HEK293T (cell line): ENCODE measurements around the gene HBA1.
"Not testable (repeated sequence)": the region's sequence is repeated elsewhere in the genome, so short reads cannot be mapped to it uniquely, and the experiment has no call there.

Experiments used
- ARNT ChIP-seq: fragments of 450-650 bp; IDR thresholded peaks from 2 replicates; pipeline ENCODE4 v1.6.1; 2017; ENCODE audit warnings: mild to moderate bottlenecking
- BHLHE40 ChIP-seq: fragments of 450-650 bp; IDR thresholded peaks from 2 replicates; pipeline ENCODE4 v1.6.1; 2016; ENCODE audit warnings: mild to moderate bottlenecking, moderate library complexity, borderline replicate concordance
- CTBP1 ChIP-seq: fragments of 450-650 bp; IDR thresholded peaks from 2 replicates; pipeline ENCODE4 v1.6.1; 2016; ENCODE audit warnings: borderline replicate concordance
- ELF4 ChIP-seq: fragments of 450-650 bp; IDR thresholded peaks from 2 replicates; pipeline ENCODE4 v1.6.1; 2017; ENCODE audit warnings: antibody characterized with exemption
- FOXM1 ChIP-seq: fragments of 450-650 bp; IDR thresholded peaks from 2 replicates; pipeline ENCODE4 v1.6.1; 2017; ENCODE audit warnings: mild to moderate bottlenecking, borderline replicate concordance
- HDGF ChIP-seq: fragments of 450-650 bp; IDR thresholded peaks from 2 replicates; pipeline ENCODE4 v1.6.1; 2017; ENCODE audit warnings: antibody characterized with exemption, borderline replicate concordance
- LEF1 ChIP-seq: fragments of 450-650 bp; IDR thresholded peaks from 2 replicates; pipeline ENCODE4 v1.6.1; 2017; ENCODE audit warnings: mild to moderate bottlenecking, borderline replicate concordance
- NFRKB ChIP-seq: fragments of 450-650 bp; IDR thresholded peaks from 2 replicates; pipeline ENCODE4 v1.6.1; 2016; ENCODE audit warnings: mild to moderate bottlenecking, moderate library complexity
- SP1 ChIP-seq: fragments of 450-650 bp; IDR thresholded peaks from 2 replicates; pipeline ENCODE4 v1.6.1; 2017
- SUZ12 ChIP-seq: fragments of 450-650 bp; IDR thresholded peaks from 2 replicates; pipeline ENCODE4 v1.6.1; 2016; ENCODE audit warnings: mild to moderate bottlenecking
- TARDBP ChIP-seq: fragments of 450-650 bp; IDR thresholded peaks from 2 replicates; pipeline ENCODE4 v1.6.1; 2016
- ZNF384 ChIP-seq: fragments of 450-650 bp; IDR thresholded peaks from 2 replicates; pipeline ENCODE4 v1.6.1; 2016
- TF ChIP-seq, protein P1 (sequence below): fragments of 450-650 bp; IDR thresholded peaks from 2 replicates; pipeline ENCODE4 v1.6.1; 2016

DNA sequence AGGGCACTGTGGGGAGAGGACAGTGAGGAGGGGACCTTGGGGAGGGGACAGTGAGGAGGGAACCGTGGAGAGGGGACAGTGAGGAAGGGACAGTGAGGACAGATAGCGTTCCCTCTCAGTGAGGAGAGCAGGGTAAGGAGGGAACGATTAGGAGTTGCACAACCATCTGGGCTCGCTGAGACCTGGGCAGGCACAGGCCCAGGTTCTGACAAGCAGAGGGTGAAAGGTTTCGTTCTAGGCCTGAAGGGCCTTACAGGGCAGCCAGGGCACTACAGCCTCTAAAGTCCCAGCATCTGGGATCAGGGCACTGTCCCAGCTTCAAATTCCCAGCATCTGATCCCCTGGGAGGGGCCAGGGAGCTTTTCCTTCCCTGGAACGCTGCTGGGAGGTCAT lies 23.4 kb upstream of the HBA1 start:
- TF ChIP-seq HDGF, FOXM1, SUZ12, CTBP1, SP1, LEF1, ARNT, ELF4, ZNF384, NFRKB, TARDBP, BHLHE40: not testable (repeated sequence)
- TF ChIP-seq, protein P1, sequence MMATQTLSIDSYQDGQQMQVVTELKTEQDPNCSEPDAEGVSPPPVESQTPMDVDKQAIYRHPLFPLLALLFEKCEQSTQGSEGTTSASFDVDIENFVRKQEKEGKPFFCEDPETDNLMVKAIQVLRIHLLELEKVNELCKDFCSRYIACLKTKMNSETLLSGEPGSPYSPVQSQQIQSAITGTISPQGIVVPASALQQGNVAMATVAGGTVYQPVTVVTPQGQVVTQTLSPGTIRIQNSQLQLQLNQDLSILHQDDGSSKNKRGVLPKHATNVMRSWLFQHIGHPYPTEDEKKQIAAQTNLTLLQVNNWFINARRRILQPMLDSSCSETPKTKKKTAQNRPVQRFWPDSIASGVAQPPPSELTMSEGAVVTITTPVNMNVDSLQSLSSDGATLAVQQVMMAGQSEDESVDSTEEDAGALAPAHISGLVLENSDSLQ = not testable (repeated sequence)
